GM23338 (cell line): ENCODE measurements around the gene SCN2B. TPM values are rescaled to one million over a fixed set of nuclear protein-coding genes. Genes with fewer than 3 reads are reported as not detected.

Experiments
- ATAC-seq: fragments of 200-7000 bp; cut with Tn5 transposase; 3 replicates; pipeline ENCODE4 v1.9.1; 2020
- DNase-seq: peaks from one replicate; pipeline ENCODE4 v3.0.0-alpha.2; 2015; ENCODE audit warnings: low spot score
- H2AFZ ChIP-seq: fragments of 200-600 bp; sonication (generic); 2 replicates; pipeline ENCODE4 v1.8.0; 2016; ENCODE audit warnings: antibody characterized with exemption, mild to moderate bottlenecking, moderate library complexity
- H3F3A ChIP-seq: fragments of 200-600 bp; sonication (generic); replicated peaks from 2 replicates; pipeline ENCODE4 v1.8.0; 2017; ENCODE audit warnings: antibody characterized with exemption, mixed run types, low read depth
- H3K27ac ChIP-seq: fragments of 200-600 bp; sonication (generic); 2 replicates; pipeline ENCODE4 v1.6.1; 2016; ENCODE audit warnings: low read depth
- H3K27me3 ChIP-seq: fragments of 200-600 bp; sonication (generic); 2 replicates; pipeline ENCODE4 v1.8.0; 2016; ENCODE audit warnings: mild to moderate bottlenecking, mixed run types, moderate library complexity; ENCODE audit not compliant: insufficient read depth
- H3K36me3 ChIP-seq: fragments of 200-600 bp; sonication (generic); 2 replicates; pipeline ENCODE4 v1.8.0; 2016; ENCODE audit warnings: mild to moderate bottlenecking; ENCODE audit not compliant: insufficient read depth
- H3K4me1 ChIP-seq: fragments of 200-600 bp; sonication (generic); 2 replicates; pipeline ENCODE4 v1.8.0; 2016; ENCODE audit warnings: mild to moderate bottlenecking, moderate library complexity; ENCODE audit not compliant: insufficient read depth
- H3K4me2 ChIP-seq: fragments of 200-600 bp; sonication (generic); 2 replicates; pipeline ENCODE4 v1.7.1; 2017; ENCODE audit warnings: mixed run types
- H3K4me3 ChIP-seq: fragments of 200-600 bp; sonication (generic); 2 replicates; pipeline ENCODE4 v1.6.1; 2016; ENCODE audit warnings: mixed run types
- H3K79me2 ChIP-seq: fragments of 200-600 bp; sonication (generic); replicated peaks from 2 replicates; pipeline ENCODE4 v1.8.0; 2017; ENCODE audit warnings: mild to moderate bottlenecking; ENCODE audit not compliant: insufficient read depth
- H3K9me2 ChIP-seq: fragments of 200-600 bp; sonication (generic); 2 replicates; pipeline ENCODE4 v1.8.0; 2017; ENCODE audit not compliant: insufficient read depth
- H4K20me1 ChIP-seq: fragments of 200-600 bp; sonication (generic); replicated peaks from 2 replicates; pipeline ENCODE4 v1.8.0; 2017; ENCODE audit warnings: mild to moderate bottlenecking; ENCODE audit not compliant: insufficient read depth
- H3K27ac Mint-ChIP-seq: 2 replicates; pipeline ENCODE4 v1.8.0; 2020; ENCODE audit warnings: inconsistent platforms, mild to moderate bottlenecking, moderate library complexity, mixed read lengths
- H3K27me3 Mint-ChIP-seq: 3 replicates; pipeline ENCODE4 v1.8.0; 2022; ENCODE audit warnings: low read depth, mild to moderate bottlenecking, moderate library complexity, mixed read lengths, inconsistent platforms; ENCODE audit not compliant: insufficient read depth, poor library complexity
- H3K36me3 Mint-ChIP-seq: 3 replicates; pipeline ENCODE4 v1.8.0; 2021; ENCODE audit warnings: low read depth, mild to moderate bottlenecking, inconsistent platforms, moderate library complexity, mixed read lengths
- H3K4me1 Mint-ChIP-seq: 3 replicates; pipeline ENCODE4 v1.8.0; 2020; ENCODE audit warnings: mild to moderate bottlenecking, inconsistent platforms, mixed read lengths
- H3K4me3 Mint-ChIP-seq: 3 replicates; pipeline ENCODE4 v1.8.0; 2021; ENCODE audit warnings: moderate library complexity, mild to moderate bottlenecking, inconsistent platforms, mixed read lengths
- H3K9me3 Mint-ChIP-seq: 3 replicates; pipeline ENCODE4 v1.8.0; 2020; ENCODE audit warnings: moderate library complexity, mild to moderate bottlenecking, inconsistent platforms, mixed read lengths
- CREB1 ChIP-seq: fragments of 250-450 bp; sonication (Bioruptor Pico); IDR thresholded peaks from 2 replicates; pipeline ENCODE4 v1.5.0; 2020; ENCODE audit warnings: low read depth, mild to moderate bottlenecking, moderate library complexity
- CTCF ChIP-seq, 2 experiments: fragments of 200-600 bp in 1 of 2; sonication (generic) in 1 of 2; conservative IDR thresholded peaks; 2 replicates each; pipeline versions ENCODE4 v1.5.1 to v1.6.1; 2016 to 2017; ENCODE audit warnings: antibody characterized with exemption in 2 of 2, low read depth in 2 of 2, mild to moderate bottlenecking in 2 of 2, moderate library complexity in 1 of 2
- ETS1 ChIP-seq: IDR thresholded peaks from 2 replicates; pipeline ENCODE4 v1.6.1; 2016; ENCODE audit warnings: antibody characterized with exemption
- EZH2 ChIP-seq: fragments of 200-600 bp; sonication (generic); IDR thresholded peaks from one replicate; pipeline ENCODE4 v1.8.0; 2017; ENCODE audit warnings: antibody characterized with exemption, mild to moderate bottlenecking, low read depth; ENCODE audit not compliant: unreplicated experiment
- EZH2phosphoT487 ChIP-seq: fragments of 200-600 bp; sonication (generic); IDR thresholded peaks from one replicate; pipeline ENCODE4 v1.8.1; 2018; ENCODE audit warnings: antibody characterized with exemption; ENCODE audit not compliant: unreplicated experiment
- JUNB ChIP-seq: IDR thresholded peaks from one replicate; pipeline ENCODE4 v1.6.1; 2016; ENCODE audit warnings: antibody characterized with exemption; ENCODE audit not compliant: unreplicated experiment
- NANOG ChIP-seq: IDR thresholded peaks from 2 replicates; pipeline ENCODE4 v1.6.1; 2016; ENCODE audit warnings: antibody characterized with exemption, borderline replicate concordance
- POLR2AphosphoS5 ChIP-seq: IDR thresholded peaks from 2 replicates; pipeline ENCODE4 v1.6.1; 2016; ENCODE audit warnings: antibody characterized with exemption, low read depth
- REST ChIP-seq: IDR thresholded peaks from one replicate; pipeline ENCODE4 v1.6.1; 2018; ENCODE audit warnings: antibody characterized with exemption; ENCODE audit not compliant: unreplicated experiment
- STAT1 ChIP-seq: IDR thresholded peaks from one replicate; pipeline ENCODE4 v1.6.1; 2016; ENCODE audit warnings: antibody characterized with exemption; ENCODE audit not compliant: unreplicated experiment
- ZNF114 ChIP-seq: fragments of 250-450 bp; sonication (Bioruptor Pico); IDR thresholded peaks from 2 replicates; pipeline ENCODE4 v1.5.0; 2020; ENCODE audit warnings: mild to moderate bottlenecking, moderate library complexity
- ZNF331 ChIP-seq: fragments of 250-450 bp; sonication (Bioruptor Pico); IDR thresholded peaks from 2 replicates; pipeline ENCODE4 v1.5.0; 2020; ENCODE audit warnings: low read depth, mild to moderate bottlenecking, moderate library complexity
- polyA plus RNA-seq: library from polyadenylated mRNA; unstranded; fragments of >200 nt; fragmentation: Nextera tagmentation; extraction: Ambion mirVana; gene quantifications from 2 replicates; pipeline ENCODE4 v1.2.1, GENCODE V29; 2016
- total RNA-seq: library from RNA; depleted of rRNA; stranded (reverse); fragments of >200 nt; shearing (Covaris generic); gene quantifications from 2 replicates; pipeline ENCODE4 v1.2.3, GENCODE V29; 2014

Gene SCN2B
- total and polyA plus RNA-seq, 2 experiments from 2014 or later = 0.03 TPM; not detected in 1

- TF ChIP-seq POLR2AphosphoS5 = no peak
- no peak for TF ChIP-seq ETS1
- TF ChIP-seq CTCF (conservative IDR thresholded peaks at IDR 0.05; ENCODE audit: low read depth in 2 of 2) = no peak
- no peak for TF ChIP-seq CREB1 (CRISPR knock-in tag)
Measured at GRCh38 chr11:118214210-118214914, 37.9 kb upstream of the SCN2B start (continued).

GRCh38 chr11:118213781-118214180 lies 37.3 kb upstream of the SCN2B start:
- H3K79me2 ChIP-seq = no peaks in the 10 kb centered on the region
- no peaks in the 10 kb centered on the region for H3K9me3 Mint-ChIP-seq
- peak overlapping the region; percentile 65; the same call in 1 of the 2 replicates for H3K4me2 ChIP-seq
- H3K27ac Mint-ChIP-seq = no peak overlapping the region; the same call in 1 of the 2 replicates
- H2AFZ ChIP-seq = peak overlapping the region; percentile 87; the same call in 1 of the 2 replicates
- H3K36me3 ChIP-seq = no peaks in the 10 kb centered on the region
- ATAC-seq (no peak), DNase-seq (no peak)
- H3K36me3 Mint-ChIP-seq = no peaks in the 10 kb centered on the region
- peaks cover 4% of the 10 kb centered on the region; the same call in 1 of the 2 replicates for H3K9me2 ChIP-seq
- H3K4me1 Mint-ChIP-seq = peaks cover 47% of the 10 kb centered on the region
- H3F3A ChIP-seq = no peaks in the 10 kb centered on the region
- no peak overlapping the region for H3K27ac ChIP-seq
- peaks cover 48% of the 10 kb centered on the region for H3K4me1 ChIP-seq
- H3K27me3 ChIP-seq = no peaks in the 10 kb centered on the region
- no peaks in the 10 kb centered on the region for H4K20me1 ChIP-seq
- H3K27me3 Mint-ChIP-seq = peaks cover 14% of the 10 kb centered on the region
- H3K4me3 ChIP-seq = no peak overlapping the region
- H3K4me3 Mint-ChIP-seq = no peak overlapping the region
- no peak for TF ChIP-seq ZNF331 (CRISPR knock-in tag)
- TF ChIP-seq ZNF114 = no peak
- no peak for TF ChIP-seq EZH2
- no peak for TF ChIP-seq ETS1
- no peak for TF ChIP-seq POLR2AphosphoS5
- no peak for TF ChIP-seq STAT1
- no peak for TF ChIP-seq CTCF (conservative IDR thresholded peaks at IDR 0.05; ENCODE audit: low read depth in 2 of 2)
- no peak for TF ChIP-seq EZH2phosphoT487
- TF ChIP-seq REST = no peak
- TF ChIP-seq CREB1 (CRISPR knock-in tag) = no peak
- no peak for TF ChIP-seq NANOG
- TF ChIP-seq JUNB = no peak
